Stimulated activated CD8-positive, alpha-beta memory T cell treated with anti-CD3 and anti-CD28 coated beads, Interleukin-4, amount 100 ng/mL, for 1 hour (primary cell): Measurements from ENCODE around the gene SZT2.
"Not testable (repeated sequence)": the region's sequence is repeated elsewhere in the genome, so short reads cannot be mapped to it uniquely, and the experiment has no call there.

Experiments used
- DNase-seq, 2 donors: peaks; one replicate each; pipeline ENCODE4 v3.0.0-alpha.2; 2020; ENCODE audit warnings: low read depth in 2 of 2, low spot score in 1 of 2

The SZT2 gene

DNA sequence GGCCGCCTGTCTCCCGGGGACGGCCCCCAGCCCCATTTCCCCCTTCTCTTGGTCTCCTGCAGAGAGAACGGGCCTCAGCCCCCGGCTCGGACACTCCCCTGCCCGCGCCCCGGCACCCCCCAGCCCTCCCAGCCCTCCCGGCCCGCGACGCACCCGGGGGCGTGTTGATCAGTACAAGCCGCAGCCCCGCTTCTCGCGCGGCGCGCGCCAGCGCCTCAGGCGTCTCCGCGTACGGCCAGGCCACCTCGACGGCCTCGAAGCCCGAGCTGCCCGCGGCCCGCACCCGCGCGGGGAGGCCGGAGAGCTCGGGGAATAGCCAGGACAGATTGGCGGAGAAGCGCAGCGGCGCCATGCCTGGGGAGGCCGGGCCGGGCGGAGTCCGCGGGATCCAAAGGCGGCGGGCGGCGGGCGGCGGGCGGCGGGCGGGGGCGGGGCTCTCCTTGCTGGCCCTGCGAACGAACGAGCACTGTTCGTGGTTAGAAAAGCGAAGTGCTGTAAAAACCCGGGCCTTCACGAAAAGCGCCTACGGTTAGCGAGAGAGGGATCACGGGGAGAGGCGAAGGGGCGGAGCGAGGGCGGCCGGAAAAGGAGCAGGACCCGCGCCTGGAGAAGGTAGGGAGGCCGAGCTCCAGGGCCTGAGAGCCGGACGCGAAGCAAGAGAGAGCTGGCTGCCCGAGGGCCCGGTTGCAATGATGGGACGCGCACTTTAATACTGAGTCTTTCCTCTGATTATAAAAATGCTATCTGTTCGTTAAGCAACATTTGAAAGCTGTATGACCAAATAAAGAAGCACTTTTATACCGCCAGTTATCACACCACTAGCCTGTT lies 64.0 kb downstream of the SZT2 start, which contains the start of gene HYI:
Gene HYI, minus strand, starts transcription at position 490 of the 828 bp plus-strand sequence. Its CDS starts 138 bp downstream, at position 352.
- peak; percentile 18 to 26 for DNase-seq

DNA sequence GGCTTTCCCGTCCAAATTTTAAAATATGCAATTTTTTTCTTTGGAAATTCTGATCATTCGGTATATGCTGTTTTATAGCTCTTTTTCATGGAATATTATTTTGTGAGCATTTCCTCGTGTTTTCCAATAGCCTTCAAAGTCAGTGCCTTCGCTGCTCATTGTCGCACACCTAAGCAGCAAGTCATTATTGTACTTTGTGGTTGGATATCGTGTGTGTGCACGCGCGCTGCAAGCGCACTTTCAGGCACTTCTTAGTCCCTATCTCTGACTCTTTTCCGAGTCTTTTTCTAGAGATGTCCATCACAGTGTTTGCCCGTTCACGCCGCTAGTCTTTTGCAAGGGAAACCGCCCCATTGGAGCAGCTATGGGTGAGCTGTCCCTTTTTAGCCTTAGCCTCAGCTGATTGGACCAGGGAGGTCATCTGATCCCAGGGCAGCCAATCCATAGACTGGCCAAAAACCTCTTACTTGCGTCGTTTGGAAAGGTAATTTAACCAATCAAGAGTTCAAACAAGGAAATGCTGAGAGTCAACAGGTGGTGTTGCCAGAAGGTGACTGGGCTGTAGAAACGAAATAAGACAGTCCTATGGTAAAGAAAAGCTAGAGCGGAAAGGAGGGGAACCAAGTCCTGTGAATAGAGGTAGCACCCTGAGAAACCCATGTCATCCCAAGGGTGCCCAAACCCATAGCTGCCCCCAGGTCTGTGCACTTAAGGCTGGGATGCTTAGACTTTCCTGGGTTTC lies 64.7 kb downstream of the SZT2 start:
- DNase-seq, result peak in 1 of 2 donors; percentile 9

DNA sequence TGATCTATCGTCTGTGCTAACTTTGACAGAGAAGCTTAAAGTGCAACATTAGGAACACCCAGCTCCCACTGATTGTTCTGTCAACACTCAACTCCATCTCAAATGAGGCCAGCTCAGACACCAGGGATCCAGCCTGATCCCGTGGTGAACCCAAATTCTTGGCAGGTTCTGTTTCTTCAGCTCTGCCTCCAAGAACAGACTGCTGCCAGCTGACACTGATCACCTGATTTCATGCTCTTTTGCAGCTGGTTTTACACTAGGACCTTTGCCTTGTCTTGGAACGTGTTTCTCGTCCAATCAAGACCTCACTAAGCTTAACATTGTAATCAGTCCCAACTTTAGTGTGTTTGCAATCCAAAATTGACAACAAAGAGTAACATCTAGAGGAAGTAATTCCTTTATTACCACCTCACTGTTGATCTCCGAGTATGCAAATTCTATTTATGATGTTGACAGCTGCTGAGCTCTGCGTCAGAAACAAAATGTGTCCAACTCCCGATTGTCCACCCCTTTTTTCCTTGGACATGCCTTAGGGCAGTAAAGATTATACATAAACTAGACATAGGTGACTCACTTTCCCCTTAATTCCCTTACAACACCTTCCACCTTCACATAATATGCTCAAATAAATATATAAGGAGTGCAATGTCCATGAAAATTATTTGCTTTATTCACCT lies 65.7 kb downstream of the SZT2 start:
- DNase-seq, result no peak

DNA sequence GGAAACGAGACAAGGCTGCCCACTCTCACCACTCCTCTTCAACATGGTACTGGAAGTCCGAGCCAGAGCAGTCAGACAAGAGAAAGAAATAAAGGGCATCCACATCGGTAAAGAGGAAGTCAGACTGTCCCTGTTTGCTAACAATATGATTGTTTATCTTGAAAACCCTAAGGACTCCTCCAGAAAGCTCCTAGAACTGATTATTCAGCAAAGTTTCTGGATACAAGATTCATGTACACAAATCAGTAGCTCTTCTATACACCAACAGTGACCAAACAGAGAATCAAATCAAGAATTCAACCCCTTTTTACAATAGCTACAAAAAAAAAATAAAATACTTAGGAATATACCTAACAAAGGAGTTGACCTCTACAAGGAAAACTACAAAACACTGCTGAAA lies 68.7 kb downstream of the SZT2 start:
- not testable (repeated sequence) for DNase-seq

DNA sequence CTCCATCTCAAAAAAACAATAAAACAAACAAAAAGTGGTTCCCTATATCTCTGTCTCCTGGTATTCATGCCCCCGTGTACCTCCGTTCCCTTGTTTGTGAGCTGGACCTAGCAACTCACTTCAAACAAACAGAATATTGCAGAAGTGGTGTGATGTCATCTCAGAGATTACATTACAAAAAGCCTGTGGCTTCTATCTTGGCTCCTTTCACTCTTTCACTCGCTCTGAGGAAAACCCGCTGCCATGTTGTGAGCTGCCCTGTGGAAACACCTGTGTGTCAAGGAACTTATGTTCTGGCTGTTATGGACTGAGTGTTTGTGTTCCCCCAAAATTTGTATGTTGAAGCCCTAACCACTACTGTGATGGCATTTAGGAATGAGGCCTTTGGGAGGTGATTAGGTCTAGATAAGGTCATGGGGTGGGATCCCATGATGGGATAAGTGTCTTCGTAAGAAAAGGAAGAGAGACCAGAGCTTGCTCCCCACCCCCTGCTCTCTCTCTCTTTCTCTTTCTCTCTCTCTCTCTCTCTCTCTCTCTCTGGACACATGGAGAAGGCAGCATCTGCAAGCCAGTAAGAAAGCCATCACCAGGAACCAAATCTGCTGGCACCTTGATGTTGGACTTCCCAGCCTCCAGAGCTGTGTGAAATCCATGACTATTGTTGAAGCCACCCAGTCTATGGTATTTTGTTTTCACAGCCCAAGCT lies 71.4 kb downstream of the SZT2 start:
- DNase-seq, result no peak

DNA sequence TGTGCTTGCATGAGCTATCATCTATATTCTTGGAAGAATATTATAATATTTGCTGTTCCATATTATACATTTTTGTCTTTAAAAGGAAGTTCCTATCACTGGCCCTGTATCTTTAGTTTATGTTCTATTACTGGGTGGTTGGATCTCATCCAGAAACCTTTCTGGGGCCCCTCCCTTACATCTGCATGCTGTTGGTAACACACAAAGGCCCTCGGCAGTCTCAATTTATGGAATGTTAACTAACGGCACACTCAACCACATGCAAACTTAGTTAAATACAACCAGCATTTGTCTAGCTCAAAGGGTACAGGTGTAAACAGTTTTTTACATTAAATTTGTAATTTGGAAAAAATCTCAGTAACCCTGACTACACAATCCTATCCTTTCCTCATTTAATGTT lies 73.8 kb downstream of the SZT2 start:
- DNase-seq, result no peak

DNA sequence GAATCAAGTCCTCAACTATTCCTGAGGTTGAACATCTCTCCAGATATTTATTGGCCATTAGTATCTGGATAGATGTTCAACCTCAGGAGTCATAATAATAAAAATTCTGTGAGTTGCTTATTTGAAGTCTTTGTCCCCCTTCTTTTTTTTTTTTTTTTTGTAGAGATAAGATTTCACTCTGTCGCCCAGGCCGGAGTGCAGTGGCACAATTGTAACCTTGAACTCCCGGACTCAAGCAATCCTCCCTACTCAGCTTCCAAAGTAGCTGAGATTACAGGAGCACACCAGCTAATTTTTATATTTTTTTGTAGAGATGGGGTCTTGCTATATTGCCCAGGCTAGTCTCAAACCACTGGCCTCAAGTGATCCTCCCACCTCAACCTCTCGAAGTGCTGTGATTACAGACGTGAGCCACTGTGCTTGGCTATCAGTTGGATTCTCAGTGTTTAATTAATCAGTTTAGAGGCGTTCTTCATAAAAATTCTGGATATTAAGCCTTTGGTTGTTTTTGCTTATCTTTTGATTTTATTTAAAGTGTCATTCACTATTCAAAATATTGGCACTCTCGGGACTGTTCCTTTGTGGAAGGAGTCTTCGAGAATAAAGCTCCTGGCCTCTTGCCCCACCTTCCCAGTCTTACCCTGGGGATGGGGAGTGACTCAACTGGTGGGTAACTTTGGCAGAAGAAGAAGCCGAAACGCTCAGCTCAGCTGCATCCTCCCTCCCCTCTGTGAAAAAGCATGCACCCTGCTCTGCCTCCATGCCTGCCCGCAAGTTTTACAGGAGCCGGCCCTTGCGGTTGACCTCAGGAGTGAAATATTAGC lies 75.2 kb downstream of the SZT2 start:
- no peak for DNase-seq

DNA sequence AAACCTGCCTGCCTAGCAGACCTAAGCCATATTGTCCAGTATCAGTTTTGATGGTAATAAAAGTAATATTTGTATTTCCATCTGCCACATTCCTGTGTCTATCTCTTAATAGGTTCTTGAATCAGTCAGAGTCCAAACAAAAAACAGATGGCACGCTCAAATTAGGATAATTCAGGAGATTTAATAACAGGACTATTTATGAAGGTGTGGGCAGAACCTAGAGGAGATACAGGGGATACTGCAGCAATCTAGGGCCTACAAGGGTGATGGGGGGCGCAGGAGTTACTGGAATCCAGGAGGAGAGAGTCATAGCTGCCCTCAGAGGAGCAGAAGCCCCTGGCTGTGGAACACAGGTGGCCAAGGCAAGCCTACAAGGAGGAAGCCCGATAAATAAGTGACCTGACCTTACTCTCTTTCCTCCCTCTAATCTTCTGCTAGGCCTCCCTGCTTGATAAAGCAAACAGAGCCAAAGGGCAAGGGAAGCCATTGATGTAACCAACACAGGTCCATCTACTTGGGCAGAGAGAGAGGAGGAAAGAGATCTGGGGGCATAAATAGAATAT lies 75.9 kb downstream of the SZT2 start:
- no peak for DNase-seq

DNA sequence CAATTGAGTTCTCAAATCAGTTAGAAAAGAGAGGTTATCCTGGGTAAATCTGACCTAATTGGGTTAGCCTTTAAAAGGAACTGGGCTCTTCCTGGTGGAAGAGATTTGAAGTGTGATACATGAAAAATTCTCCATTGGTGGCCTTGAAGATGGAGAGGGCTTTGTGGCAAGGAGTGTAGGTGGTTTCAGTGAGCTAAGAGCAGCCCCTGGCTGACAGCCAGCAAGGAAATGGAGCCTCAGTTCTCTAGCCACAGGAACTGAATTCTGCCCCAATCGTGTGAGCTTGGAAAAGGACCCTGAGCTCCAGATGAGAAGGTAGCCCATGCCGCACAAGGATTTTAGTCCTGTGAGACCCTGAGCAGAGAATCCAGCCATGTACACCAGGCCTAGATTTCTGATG lies 76.7 kb downstream of the SZT2 start:
- DNase-seq, result no peak

DNA sequence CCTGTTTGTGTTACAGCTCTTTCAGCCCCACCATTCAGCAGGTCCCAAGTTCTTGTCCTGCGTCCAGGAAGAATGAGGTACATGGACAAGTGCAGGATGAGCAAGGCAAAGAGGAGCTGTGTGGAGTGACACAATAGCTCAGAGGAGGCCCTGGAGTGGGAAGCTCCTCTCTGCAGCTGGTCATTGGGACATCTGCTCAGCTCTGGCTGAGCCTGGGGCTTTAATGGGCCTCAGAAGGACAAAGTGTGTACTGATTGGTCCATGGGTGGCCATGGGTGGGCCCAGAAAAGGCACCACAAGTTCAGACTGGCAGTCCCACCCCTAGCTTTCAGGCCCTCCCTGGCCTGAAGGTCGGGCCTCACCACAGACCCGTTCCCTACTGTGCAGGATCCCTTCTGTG lies 78.7 kb downstream of the SZT2 start:
- DNase-seq, result no peak

DNA sequence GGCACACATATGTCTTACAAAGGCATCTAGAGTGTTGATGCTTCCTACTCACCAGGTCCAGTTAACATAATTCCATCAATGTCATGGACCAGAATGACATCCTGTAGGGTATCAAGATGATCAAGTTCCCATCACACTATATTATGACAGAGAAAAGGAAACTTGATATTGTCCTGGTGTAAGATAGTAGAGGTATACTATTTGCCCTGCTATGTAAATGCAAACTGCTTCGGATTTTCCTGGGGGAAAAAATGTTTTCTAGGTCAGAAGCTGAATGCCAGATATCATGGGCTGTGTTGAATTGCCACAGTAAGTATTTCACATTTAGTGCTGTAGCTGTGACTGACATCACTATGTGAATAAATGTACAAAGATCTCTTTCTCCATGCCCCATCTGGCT lies 80.2 kb downstream of the SZT2 start:
- DNase-seq, result no peak

DNA sequence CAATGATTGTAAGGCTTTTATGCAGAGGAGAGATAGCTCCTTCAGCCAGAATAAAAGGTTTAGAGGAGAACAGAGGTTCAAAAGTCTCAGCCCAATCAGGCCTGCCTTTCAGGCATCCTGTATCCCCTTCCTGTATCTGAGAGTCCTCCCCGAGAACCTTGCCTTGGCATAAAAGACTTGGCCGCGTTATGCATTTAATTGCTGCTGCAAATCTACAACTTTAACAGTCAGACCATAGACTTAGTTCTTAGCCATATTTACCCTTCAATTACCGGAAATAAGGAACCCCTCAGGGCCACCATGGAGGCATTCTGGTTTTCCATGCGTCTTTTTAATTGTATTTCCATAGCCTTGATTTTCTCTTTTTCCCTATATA lies 82.4 kb downstream of the SZT2 start:
- DNase-seq, result no peak

DNA sequence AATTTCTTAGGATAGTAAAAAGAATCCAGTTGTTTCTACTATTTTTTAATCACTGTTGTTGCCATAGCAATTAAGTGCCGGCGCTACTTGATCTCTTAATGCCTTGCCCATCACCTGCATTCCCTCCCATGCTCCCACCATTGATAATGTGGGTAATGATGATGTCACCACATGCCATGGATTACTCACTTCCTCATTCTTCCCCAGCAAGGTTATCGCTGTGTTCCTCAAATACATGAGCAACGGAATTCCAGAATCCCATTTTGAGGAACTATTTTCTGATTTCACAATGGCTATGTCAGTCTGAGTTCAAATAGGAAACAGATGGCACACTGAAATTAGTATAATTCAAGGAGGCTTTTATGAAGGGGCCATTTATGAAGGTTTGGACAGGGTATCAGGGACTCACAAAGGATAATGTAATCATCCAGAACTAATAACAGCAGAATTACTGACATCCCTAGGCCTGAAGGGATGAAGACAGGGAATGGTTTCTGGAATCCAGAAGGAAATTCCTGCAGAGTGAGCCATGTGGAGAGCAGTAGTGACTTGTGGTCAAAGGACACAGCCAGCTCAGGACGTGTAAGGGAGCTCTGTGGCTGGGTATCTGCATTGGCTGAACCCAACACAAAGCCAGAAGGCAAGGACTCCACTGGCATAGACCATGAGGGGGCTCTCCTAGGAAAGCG lies 82.9 kb downstream of the SZT2 start:
- DNase-seq, result not testable (repeated sequence)

DNA sequence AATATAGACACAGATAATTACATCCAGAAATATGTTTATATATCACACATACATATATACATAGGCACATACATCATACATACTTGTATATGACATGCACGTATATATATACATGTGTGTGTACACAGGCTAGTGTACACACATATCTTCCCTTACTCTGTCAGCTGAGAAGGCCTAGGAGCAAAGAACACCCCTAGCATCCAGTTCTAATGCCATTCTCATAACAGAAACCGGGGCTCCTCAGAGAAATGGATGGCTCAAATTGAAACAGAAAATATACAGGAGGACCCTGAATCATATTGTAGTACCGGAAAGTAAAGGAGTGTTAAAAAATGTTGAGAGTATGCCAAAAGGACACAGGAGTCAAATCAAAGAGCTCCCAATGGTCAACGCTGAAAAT lies 83.8 kb downstream of the SZT2 start:
- DNase-seq, result no peak

DNA sequence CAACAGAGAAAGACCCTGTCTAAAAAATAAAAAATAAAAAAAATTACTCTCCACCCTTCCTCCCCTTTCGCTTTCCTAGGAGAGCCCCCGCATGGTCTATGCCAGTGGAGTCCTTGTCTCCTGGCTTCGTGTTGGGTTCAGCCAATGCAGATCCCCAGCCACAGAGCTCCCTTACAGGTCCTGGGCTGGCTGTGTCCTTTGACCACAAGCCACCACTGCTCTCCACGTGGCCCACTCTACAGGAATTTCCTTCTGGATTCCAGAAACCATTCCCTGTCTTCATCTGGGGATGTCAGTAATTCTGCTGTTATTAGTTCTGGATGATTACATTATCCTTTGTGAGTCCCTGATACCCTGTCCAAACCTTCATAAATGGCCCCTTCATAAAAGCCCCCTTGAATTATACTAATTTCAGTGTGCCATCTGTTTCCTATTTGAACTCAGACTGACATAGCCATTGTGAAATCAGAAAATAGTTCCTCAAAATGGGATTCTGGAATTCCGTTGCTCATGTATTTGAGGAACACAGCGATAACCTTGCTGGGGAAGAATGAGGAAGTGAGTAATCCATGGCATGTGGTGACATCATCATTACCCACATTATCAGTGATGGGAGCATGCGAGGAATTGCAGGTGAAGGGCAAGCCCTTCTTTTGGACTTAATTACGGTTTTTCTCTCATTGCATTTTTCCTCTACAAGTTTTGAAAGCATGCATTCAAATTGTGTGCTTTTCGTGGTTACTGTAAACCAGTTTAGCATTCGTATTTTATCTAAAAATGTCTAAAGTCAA lies 86.1 kb downstream of the SZT2 start:
- DNase-seq, result not testable (repeated sequence)

DNA sequence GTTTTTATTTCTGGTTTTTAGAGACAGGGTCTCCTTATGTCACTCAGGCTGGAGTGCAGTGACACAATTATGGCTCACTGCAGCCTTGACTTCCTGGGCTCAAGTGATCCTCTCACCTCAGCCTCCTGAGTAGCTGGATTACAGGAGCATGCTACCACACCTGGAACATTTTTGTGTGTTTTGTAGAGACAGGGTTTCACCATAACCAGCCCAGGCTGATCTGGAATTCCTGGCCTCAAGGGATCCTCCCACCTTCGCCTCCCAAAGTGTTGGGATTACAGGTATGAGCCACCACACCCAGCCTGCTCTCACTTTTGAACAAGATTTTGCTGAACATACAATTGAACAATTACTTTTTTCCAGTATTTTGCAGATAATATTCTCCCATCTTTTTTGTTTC lies 88.0 kb downstream of the SZT2 start:
- no peak for DNase-seq

DNA sequence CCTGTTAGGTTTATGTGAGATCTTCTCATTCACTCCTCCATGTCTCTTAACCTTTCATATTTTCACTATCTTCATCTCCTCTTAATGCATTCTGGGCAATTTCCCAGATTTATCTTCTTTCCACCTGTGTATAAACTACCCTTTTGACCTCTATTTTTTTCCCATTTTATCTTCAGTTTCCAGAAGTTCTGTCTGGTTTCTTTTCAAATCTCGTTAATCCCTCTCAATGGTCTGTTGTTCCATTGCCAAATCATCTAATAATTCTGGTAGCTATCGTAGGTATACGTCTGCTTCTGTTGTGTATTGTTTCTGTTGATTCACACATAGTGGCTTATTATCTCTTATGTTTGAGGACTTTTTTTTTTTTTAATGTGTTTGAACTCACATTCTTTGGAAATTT lies 89.7 kb downstream of the SZT2 start:
- no peak for DNase-seq

DNA sequence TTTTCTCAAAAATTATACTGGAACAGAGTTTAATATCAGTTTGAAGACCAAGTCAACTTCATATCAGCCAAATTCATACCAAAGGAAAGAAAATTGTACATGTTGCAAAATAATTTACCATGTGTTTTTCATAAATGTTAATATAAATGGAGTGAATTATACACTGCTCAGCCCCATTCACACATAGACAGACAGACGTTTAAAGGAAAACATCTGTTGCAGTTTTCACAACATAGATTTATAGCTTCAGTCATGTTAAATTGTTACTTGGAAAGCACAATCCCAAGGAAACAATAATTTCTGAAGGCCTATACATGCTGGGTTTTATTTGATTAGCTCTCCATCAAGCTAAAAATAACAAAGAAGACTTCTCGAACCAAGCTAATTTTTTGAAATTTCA lies 91.8 kb downstream of the SZT2 start:
- no peak for DNase-seq

DNA sequence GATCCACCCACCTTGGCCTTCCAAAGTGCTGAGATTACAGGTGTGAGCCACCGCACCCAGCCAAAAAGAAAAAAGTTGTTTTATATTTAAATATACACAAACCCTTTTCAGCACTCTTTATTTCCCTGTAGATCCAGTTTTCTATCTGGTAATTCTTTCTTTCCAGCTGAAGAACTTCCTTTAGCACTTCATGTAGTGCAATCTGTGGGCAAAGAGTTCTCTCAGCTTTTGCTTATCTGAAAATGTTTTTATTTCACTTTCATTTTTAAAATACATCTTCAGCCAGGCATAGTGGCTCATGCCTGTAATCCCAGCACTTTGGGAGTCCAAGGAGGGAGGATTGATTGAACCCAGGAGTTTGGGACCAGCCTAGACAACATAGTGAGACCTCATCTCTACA lies 92.5 kb downstream of the SZT2 start:
- no peak for DNase-seq
